OCI-LY7 (cell line): ENCODE results near the gene AP2A1.

Source experiments
- EZH2phosphoT487 ChIP-seq: fragments of 200-600 bp; sonication (generic); IDR thresholded peaks from 2 replicates; pipeline ENCODE4 v1.6.1; 2018; ENCODE audit warnings: low read depth, borderline replicate concordance, mild to moderate bottlenecking, mixed run types, antibody characterized with exemption, low read length, moderate library complexity, mixed read lengths
- TF ChIP-seq, protein P1 (sequence below): fragments of 200-600 bp; sonication (generic); conservative IDR thresholded peaks from 2 replicates; pipeline ENCODE4 v1.5.1; 2014; ENCODE audit warnings: mild to moderate bottlenecking, antibody characterized with exemption, low read length, moderate library complexity, mixed read lengths

GRCh38 chr19:49840321-49840720 lies 73.5 kb downstream of the AP2A1 start:
- TF ChIP-seq, protein P1, sequence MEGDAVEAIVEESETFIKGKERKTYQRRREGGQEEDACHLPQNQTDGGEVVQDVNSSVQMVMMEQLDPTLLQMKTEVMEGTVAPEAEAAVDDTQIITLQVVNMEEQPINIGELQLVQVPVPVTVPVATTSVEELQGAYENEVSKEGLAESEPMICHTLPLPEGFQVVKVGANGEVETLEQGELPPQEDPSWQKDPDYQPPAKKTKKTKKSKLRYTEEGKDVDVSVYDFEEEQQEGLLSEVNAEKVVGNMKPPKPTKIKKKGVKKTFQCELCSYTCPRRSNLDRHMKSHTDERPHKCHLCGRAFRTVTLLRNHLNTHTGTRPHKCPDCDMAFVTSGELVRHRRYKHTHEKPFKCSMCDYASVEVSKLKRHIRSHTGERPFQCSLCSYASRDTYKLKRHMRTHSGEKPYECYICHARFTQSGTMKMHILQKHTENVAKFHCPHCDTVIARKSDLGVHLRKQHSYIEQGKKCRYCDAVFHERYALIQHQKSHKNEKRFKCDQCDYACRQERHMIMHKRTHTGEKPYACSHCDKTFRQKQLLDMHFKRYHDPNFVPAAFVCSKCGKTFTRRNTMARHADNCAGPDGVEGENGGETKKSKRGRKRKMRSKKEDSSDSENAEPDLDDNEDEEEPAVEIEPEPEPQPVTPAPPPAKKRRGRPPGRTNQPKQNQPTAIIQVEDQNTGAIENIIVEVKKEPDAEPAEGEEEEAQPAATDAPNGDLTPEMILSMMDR: no peak
- TF ChIP-seq EZH2phosphoT487: no peak
